Activated effector memory CD4-positive, alpha-beta T cell treated with anti-CD3 and anti-CD28 coated beads, Interleukin-2, amount 50 U/mL, for 16 hours (primary cell): Measurements from ENCODE around the gene OSMR.

Source experiments
- DNase-seq: peaks from one replicate; pipeline ENCODE4 v3.0.0-alpha.2; 2020

OSMR gene

GRCh38 chr5:38932854-38933408 lies 87.1 kb downstream of the OSMR start:
- no peak for DNase-seq

GRCh38 chr5:38935437-38935836 lies 89.6 kb downstream of the OSMR start:
- DNase-seq: no peak

GRCh38 chr5:38936269-38936668 lies 90.5 kb downstream of the OSMR start:
- DNase-seq: no peak

GRCh38 chr5:38938424-38938823 lies 92.6 kb downstream of the OSMR start:
- no peak for DNase-seq

GRCh38 chr5:38938973-38939372 lies 93.2 kb downstream of the OSMR start:
- DNase-seq: no peak

- DNase-seq: no peak
Measured at GRCh38 chr5:38940230-38940858, 94.5 kb downstream of the OSMR start.

- DNase-seq: no peak
Measured at GRCh38 chr5:38941912-38942311, 96.1 kb downstream of the OSMR start.

GRCh38 chr5:38944282-38944681 lies 98.5 kb downstream of the OSMR start:
- no peak for DNase-seq

GRCh38 chr5:38948501-38948900 lies 102.7 kb downstream of the OSMR start:
- no peak for DNase-seq

- no peak for DNase-seq
Measured at GRCh38 chr5:38953426-38954012, 107.7 kb downstream of the OSMR start.

- DNase-seq: no peak
Measured at GRCh38 chr5:38961691-38962090, 115.9 kb downstream of the OSMR start.

- DNase-seq: no peak
Measured at GRCh38 chr5:38968665-38969064, 122.9 kb downstream of the OSMR start.

GRCh38 chr5:38978036-38978435 lies 132.2 kb downstream of the OSMR start:
- no peak for DNase-seq

GRCh38 chr5:38979535-38979934 lies 133.7 kb downstream of the OSMR start:
- no peak for DNase-seq
